GM04503 (cell line): ENCODE data around the gene ZFR2.
"Not testable (repeated sequence)": the region's sequence is repeated elsewhere in the genome, so short reads cannot be mapped to it uniquely, and the experiment has no call there.

Experiments
- DNase-seq: peaks from one replicate; pipeline ENCODE4 v3.0.0-alpha.2; 2012; ENCODE audit warnings: low read depth

ZFR2 gene

GRCh38 chr19:3770136-3770999 is 98.5 kb downstream of the ZFR2 start:
- no peak for DNase-seq

GRCh38 chr19:3769494-3769893 is 99.3 kb downstream of the ZFR2 start:
- DNase-seq: no peak

GRCh38 chr19:3768748-3769099 is 100.1 kb downstream of the ZFR2 start:
- no peak for DNase-seq

GRCh38 chr19:3768015-3768747 is 100.7 kb downstream of the ZFR2 start:
- no peak for DNase-seq

- no peak for DNase-seq
Measured at GRCh38 chr19:3767050-3767449, 101.8 kb downstream of the ZFR2 start.

- no peak for DNase-seq
Measured at GRCh38 chr19:3766520-3766919, 102.3 kb downstream of the ZFR2 start.

- not testable (repeated sequence) for DNase-seq
Measured at GRCh38 chr19:3765757-3766156, 103.1 kb downstream of the ZFR2 start.

- no peak for DNase-seq
Measured at GRCh38 chr19:3765121-3765520, 103.7 kb downstream of the ZFR2 start.

GRCh38 chr19:3762501-3763459 is 106.1 kb downstream of the ZFR2 start, which contains the start of gene MRPL54:
TSS of gene MRPL54 (plus strand) at chr19:3762682. CDS start at chr19:3762701, 19 bp downstream.
- DNase-seq: peak; percentile 88

- no peak for DNase-seq
Measured at GRCh38 chr19:3762130-3762473, 106.7 kb downstream of the ZFR2 start.

- DNase-seq: peak; percentile 31
Measured at GRCh38 chr19:3761382-3762129, 107.3 kb downstream of the ZFR2 start, which contains the start of gene APBA3. TSS of gene APBA3 (minus strand) at chr19:3761692. CDS start at chr19:3760264, 1,428 bp downstream.

GRCh38 chr19:3760871-3761361 is 107.9 kb downstream of the ZFR2 start:
- DNase-seq: no peak

GRCh38 chr19:3759482-3760254 is 109.2 kb downstream of the ZFR2 start:
- no peak for DNase-seq

GRCh38 chr19:3758297-3758696 is 110.5 kb downstream of the ZFR2 start:
- DNase-seq: not testable (repeated sequence)

- not testable (repeated sequence) for DNase-seq
Measured at GRCh38 chr19:3757705-3758104, 111.1 kb downstream of the ZFR2 start.
